H1 (cell line): Measurements from ENCODE around the gene PDZD2. TPM values are rescaled to one million over a fixed set of nuclear protein-coding genes. Genes with fewer than 3 reads are reported as not detected.
A peak's percentile ranks its signal among the peaks of the same experiment; 100 is the strongest.

Experiments
- CTCF ChIA-PET: fragments of 300-600 bp; sonication (Branson Sonifier 250); formaldehyde crosslinking; loops from one replicate; lab custom pipeline; 2021; ENCODE audit not compliant: partially characterized antibody; lab: Charles Lee
- POLR2A ChIA-PET: fragments of 300-600 bp; sonication (Branson Sonifier 250); formaldehyde crosslinking; loops from one replicate; lab custom pipeline; 2021; ENCODE audit warnings: inconsistent platforms; ENCODE audit not compliant: partially characterized antibody; lab: Charles Lee
- DNase-seq, 2 experiments: peaks; one replicate each; pipeline versions ENCODE4 v3.0.0 to v3.0.0-alpha.2; 2010 to 2022; ENCODE audit warnings: low spot score in 2 of 2, low read depth in 1 of 2, mixed read lengths in 1 of 2
- FAIRE-seq: peaks from 2 replicates; lab custom pipeline; 2011; peaks lifted over from hg19 to GRCh38; lab: Jason Lieb, UNC
- H2AFZ ChIP-seq: 2 replicates; pipeline ENCODE4 v1.8.1; 2012; ENCODE audit warnings: low read length, inconsistent platforms
- H2AK5ac ChIP-seq: 2 replicates; pipeline ENCODE4 v1.6.1; 2013; ENCODE audit warnings: low read depth, low read length
- H2BK120ac ChIP-seq: replicated peaks from 2 replicates; pipeline ENCODE3; 2013; ENCODE audit warnings: low read depth, low read length, inconsistent platforms
- H2BK12ac ChIP-seq: 2 replicates; pipeline ENCODE4 v1.6.1; 2013; ENCODE audit warnings: low read depth, low read length
- H2BK15ac ChIP-seq: 2 replicates; pipeline ENCODE4 v1.6.1; 2013; ENCODE audit warnings: low read length
- H2BK20ac ChIP-seq: 2 replicates; pipeline ENCODE4 v1.6.1; 2013; ENCODE audit warnings: low read length
- H2BK5ac ChIP-seq: 2 replicates; pipeline ENCODE4 v1.6.1; 2013; ENCODE audit warnings: low read depth, low read length
- H3K14ac ChIP-seq: 2 replicates; pipeline ENCODE4 v1.6.1; 2013; ENCODE audit warnings: inconsistent platforms; ENCODE audit not compliant: insufficient read length
- H3K18ac ChIP-seq: 2 replicates; pipeline ENCODE4 v1.6.1; 2013; ENCODE audit warnings: low read length; ENCODE audit errors: extremely low read depth
- H3K23ac ChIP-seq: 2 replicates; pipeline ENCODE4 v1.6.1; 2013; ENCODE audit warnings: inconsistent platforms; ENCODE audit not compliant: insufficient read length
- H3K23me2 ChIP-seq: 2 replicates; pipeline ENCODE4 v1.6.1; 2013; ENCODE audit warnings: low read depth, low read length
- H3K27ac ChIP-seq: 2 replicates; pipeline ENCODE4 v1.6.1; 2011; ENCODE audit warnings: low read depth, low read length, inconsistent platforms
- H3K27me3 ChIP-seq, 4 experiments: replicated peaks in 1 of 4; 1 replicate in 1 of 4; 2 replicates in 3 of 4; pipeline versions ENCODE4 v1.6.1 to v1.8.1; 2011 to 2013; ENCODE audit warnings: low read length in 3 of 4, mild to moderate bottlenecking in 3 of 4, inconsistent platforms in 2 of 4, mixed read lengths in 2 of 4, moderate library complexity in 1 of 4; ENCODE audit not compliant: control insufficient read depth in 3 of 4, insufficient read depth in 3 of 4; ENCODE audit errors: extremely low read depth in 1 of 4
- H3K36me3 ChIP-seq, 4 experiments: 2 replicates each; pipeline versions ENCODE4 v1.6.1 to v1.8.1; 2011 to 2013; ENCODE audit warnings: mild to moderate bottlenecking in 4 of 4, low read length in 3 of 4, moderate library complexity in 2 of 4, control low read depth in 1 of 4, inconsistent platforms in 1 of 4; ENCODE audit not compliant: insufficient read depth in 4 of 4, control insufficient read depth in 2 of 4
- H3K4ac ChIP-seq: replicated peaks from 2 replicates; pipeline ENCODE3; 2013; ENCODE audit warnings: low read length, low read depth, mixed read lengths, inconsistent platforms; ENCODE audit not compliant: insufficient read length
- H3K4me1 ChIP-seq, 4 experiments: replicated peaks in 1 of 4; 1 replicate in 1 of 4; 2 replicates in 3 of 4; pipeline versions ENCODE4 v1.6.1 to v1.8.1; 2011 to 2013; ENCODE audit warnings: low read length in 3 of 4, inconsistent platforms in 2 of 4, mixed read lengths in 1 of 4; ENCODE audit not compliant: insufficient read depth in 4 of 4, control insufficient read depth in 3 of 4
- H3K4me2 ChIP-seq, 2 experiments: 2 replicates each; pipeline versions ENCODE4 v1.6.1 to v1.8.1; 2011 to 2013; ENCODE audit warnings: low read depth in 2 of 2, low read length in 2 of 2, control low read depth in 1 of 2, inconsistent platforms in 1 of 2, mild to moderate bottlenecking in 1 of 2; ENCODE audit not compliant: insufficient read depth in 1 of 2
- H3K4me3 ChIP-seq, 4 experiments: fragments of 200-600, 300-600 bp in 1 of 4; sonication (generic), shearing (Covaris generic), sonication (Bioruptor Twin) in 1 of 4; 2 replicates each; pipeline versions ENCODE4 v1.5.1 to v1.8.1; 2011 to 2016; ENCODE audit warnings: low read length in 4 of 4, low read depth in 3 of 4, control low read depth in 2 of 4, inconsistent platforms in 2 of 4, mild to moderate bottlenecking in 2 of 4, mixed read lengths in 1 of 4, moderate library complexity in 1 of 4; ENCODE audit not compliant: insufficient read depth in 2 of 4; ENCODE audit errors: extremely low read depth in 1 of 4
- H3K56ac ChIP-seq: replicated peaks from 2 replicates; pipeline ENCODE3; 2013; ENCODE audit warnings: low read depth, mild to moderate bottlenecking, mixed read lengths, low read length, inconsistent platforms; ENCODE audit not compliant: insufficient read length
- H3K79me1 ChIP-seq: 2 replicates; pipeline ENCODE4 v1.6.1; 2013; ENCODE audit warnings: low read depth, low read length, control low read depth
- H3K79me2 ChIP-seq, 2 experiments: 2 replicates each; pipeline versions ENCODE4 v1.6.1 to v1.8.1; 2012 to 2013; ENCODE audit warnings: low read length in 2 of 2, mild to moderate bottlenecking in 2 of 2, inconsistent platforms in 1 of 2; ENCODE audit not compliant: insufficient read depth in 2 of 2, control insufficient read depth in 1 of 2
- H3K9ac ChIP-seq, 4 experiments: replicated peaks in 1 of 4; 1 replicate in 1 of 4; 2 replicates in 3 of 4; pipeline versions ENCODE4 v1.6.1 to v1.8.1; 2011 to 2013; ENCODE audit warnings: low read depth in 3 of 4, low read length in 3 of 4, control low read depth in 2 of 4, mild to moderate bottlenecking in 2 of 4, moderate library complexity in 2 of 4, inconsistent platforms in 1 of 4; ENCODE audit errors: extremely low read depth in 1 of 4
- H3K9me3 ChIP-seq, 2 experiments: 2 replicates each; pipeline versions ENCODE4 v1.6.1 to v1.8.1; 2012 to 2013; ENCODE audit warnings: mild to moderate bottlenecking in 2 of 2, moderate library complexity in 2 of 2, control low read depth in 1 of 2, inconsistent platforms in 1 of 2, low read depth in 1 of 2, low read length in 1 of 2, mixed read lengths in 1 of 2; ENCODE audit not compliant: insufficient read depth in 2 of 2
- H4K20me1 ChIP-seq, 2 experiments: replicated peaks in 1 of 2; 2 replicates each; pipeline versions ENCODE3 to v1.8.1; 2011 to 2013; ENCODE audit warnings: inconsistent platforms in 2 of 2, low read length in 2 of 2, mild to moderate bottlenecking in 1 of 2; ENCODE audit not compliant: insufficient read depth in 2 of 2, control insufficient read depth in 1 of 2
- H4K5ac ChIP-seq: 2 replicates; pipeline ENCODE4 v1.6.1; 2013; ENCODE audit warnings: low read length, low read depth, mixed read lengths, inconsistent platforms; ENCODE audit not compliant: insufficient read length
- H4K8ac ChIP-seq: 2 replicates; pipeline ENCODE4 v1.8.0; 2013; ENCODE audit warnings: mild to moderate bottlenecking, moderate library complexity, low read length, inconsistent platforms; ENCODE audit not compliant: insufficient read depth; ENCODE audit errors: extremely low read depth
- H4K91ac ChIP-seq: replicated peaks from 2 replicates; pipeline ENCODE3; 2013; ENCODE audit warnings: low read length, mixed read lengths, inconsistent platforms; ENCODE audit not compliant: insufficient read length
- CBX8 ChIP-seq: fragments of 300-800, 300-1000 bp; sonication (generic); IDR thresholded peaks from 2 replicates; pipeline ENCODE4 v1.7.1; 2016; ENCODE audit warnings: low read depth, low read length, borderline replicate concordance
- HDAC2 ChIP-seq, 2 experiments: fragments of 300-600 bp in 1 of 2; sonication (generic) in 1 of 2; IDR thresholded peaks; 2 replicates each; pipeline ENCODE4 v1.6.1; 2011 to 2012; ENCODE audit warnings: low read depth in 2 of 2, low read length in 2 of 2, mild to moderate bottlenecking in 2 of 2, moderate library complexity in 2 of 2, borderline replicate concordance in 1 of 2, inconsistent platforms in 1 of 2
- RNF2 ChIP-seq: fragments of 200-900, 300-1000 bp; sonication (generic); IDR thresholded peaks from 2 replicates; pipeline ENCODE4 v1.7.1; 2016; ENCODE audit warnings: borderline replicate concordance, low read depth, mild to moderate bottlenecking, antibody characterized with exemption, low read length; ENCODE audit not compliant: poor library complexity, severe bottlenecking; ENCODE audit errors: missing control alignments
- SIRT6 ChIP-seq: IDR thresholded peaks from one replicate; pipeline ENCODE4 v1.7.1; 2012; ENCODE audit warnings: low read length, inconsistent platforms
- TAF7 ChIP-seq: optimal IDR thresholded peaks from 2 replicates; pipeline ENCODE3; 2011; ENCODE audit warnings: low read depth, mild to moderate bottlenecking, inconsistent platforms, low read length, moderate library complexity, borderline replicate concordance
- TEAD4 ChIP-seq: IDR thresholded peaks from 2 replicates; pipeline ENCODE4 v1.6.1; 2012; ENCODE audit warnings: low read depth, low read length, inconsistent platforms, mixed read lengths
- WGBS, 2 experiments: shearing (Covaris generic) in 1 of 2; methylation state at CpG; one replicate each; pipeline versions ENCODE4 v1.1.6 to v1.1.7; 2013 to 2015; ENCODE audit warnings: low lambda C conversion rate in 2 of 2, mixed read lengths in 2 of 2, inconsistent platforms in 1 of 2, low coverage in 1 of 2, missing lambda C conversion rate in 1 of 2; ENCODE audit not compliant: insufficient replicate concordance in 2 of 2, insufficient coverage in 1 of 2, insufficient read length in 1 of 2; ENCODE audit errors: extremely low coverage in 1 of 2, missing lambda C conversion rate in 1 of 2; 5-methylcytosine and 5-hydroxymethylcytosine counted together
- polyA plus RNA-seq, 7 experiments: library from polyadenylated mRNA; depleted of rRNA in 3 of 7; stranded (reverse) in 5 of 7; unstranded in 2 of 7; fragments of >200 nt in 5 of 7; fragments of 200-250 nt in 2 of 7; gene quantifications; 1 replicate in 5 of 7; 2 replicates in 1 of 7; 4 replicates in 1 of 7; pipeline versions ENCODE4 v1.2.1 to v1.2.3, GENCODE V29; 2011 to 2013; ENCODE audit warnings: missing spikeins in 2 of 7, mixed read lengths in 2 of 7
- total RNA-seq: library from RNA; stranded (reverse); fragmentation: NEBNext Ultra II Directional; extraction: Animal tissue kit (Norgen Biotek cat#: 25700); gene quantifications from 2 replicates; pipeline ENCODE4 v1.2.1, GENCODE V29; 2021
- TF ChIP-seq, protein P1 (sequence below): IDR thresholded peaks from 2 replicates; pipeline ENCODE4 v1.6.1; 2011; ENCODE audit warnings: low read depth, mild to moderate bottlenecking, low read length; ENCODE audit not compliant: insufficient read depth

PDZD2 gene
- total and polyA plus RNA-seq, 2 of the 8 experiments (the other 6 are each of a cell fraction or from before 2014, with no cell fraction given): 1.2 to 6.8 TPM

DNA sequence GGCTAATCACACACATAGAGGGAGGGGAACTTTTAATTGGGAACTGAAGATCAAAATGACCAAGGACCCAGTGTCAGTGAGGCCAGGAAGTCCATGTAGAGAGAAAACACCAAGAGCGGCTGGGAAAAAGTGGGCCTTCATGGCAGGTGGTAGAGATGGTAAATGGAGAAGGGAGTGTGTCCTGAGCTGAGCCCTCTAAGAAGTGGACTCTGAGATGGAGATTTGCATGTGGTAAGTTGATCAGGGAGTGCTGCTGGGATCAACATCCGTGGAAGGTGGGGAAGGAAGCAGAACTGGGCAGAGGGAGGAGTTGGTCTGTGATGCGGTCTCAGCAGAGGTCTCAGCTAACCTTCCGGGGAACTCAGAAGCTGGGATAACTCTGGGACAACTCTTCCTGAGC, 18.9 kb upstream of the PDZD2 start:
- Histone ChIP-seq H3K9ac (0 out of 7 replicates have a peak overlapping the region, but pooled peaks of 1 of the 4 experiments have one; percentile 11), H2BK20ac (no peak overlapping the region), H3K23ac (no peak overlapping the region), H2BK15ac (0 out of 2 replicates have a peak overlapping the region, but pooled peaks have one; percentile 0), H3K9me3 (no peaks in the 10 kb centered on the region), H4K20me1 (no peaks in the 10 kb centered on the region), H3K4me1 (peaks cover 7 to 13% (median 9%) of the 10 kb centered on the region in 4 experiments), H3K14ac (no peak overlapping the region), H3K4me3 (no peak overlapping the region), H3K79me1 (no peaks in the 10 kb centered on the region), H3K23me2 (no peaks in the 10 kb centered on the region), H4K8ac (no peak overlapping the region), H4K91ac (peak overlapping the region; percentile 16), H3K4me2 (no peak overlapping the region), H3K18ac (no peak overlapping the region), H3K27ac (no peak overlapping the region), H3K36me3 (no peaks in the 10 kb centered on the region), H2BK5ac (no peak overlapping the region), H2BK120ac (no peak overlapping the region), H2AFZ (peak overlapping the region; percentile 41; the same call in 1 of the 2 replicates), H3K27me3 (no peaks in the 10 kb centered on the region), H4K5ac (no peak overlapping the region), H3K79me2 (no peaks in the 10 kb centered on the region), H3K56ac (no peak overlapping the region), H2BK12ac (peak overlapping the region; percentile 27; the same call in 1 of the 2 replicates), H2AK5ac (no peak overlapping the region), H3K4ac (no peak overlapping the region)
- DNase-seq (no peak), FAIRE-seq (no peak)
- WGBS, 2 experiments: 69% methylated on average over 4 of the region's 4 CpGs; no CpG with 5 or more reads in 1 of the 2 experiments
- ChIA-PET CTCF (interaction anchor here (0.7 to 2.5 kb wide), 7 partner anchors 10 to 204 kb away, joined by 3 to 9 read pairs (median 3); partner anchors contain the start of gene PDZD2), POLR2A (interaction anchor here (1.9 kb wide), 1 partner anchor 16 kb away, joined by 4 read pairs; no protein-coding TSS in a partner anchor)
- TF ChIP-seq RNF2 (no peak), TEAD4 (no peak), TAF7 (no peak), SIRT6 (no peak), HDAC2 (IDR thresholded peaks at IDR 0.05; ENCODE audit: borderline replicate concordance in 1 of 2, low read depth in 2 of 2, low read length in 2 of 2) (no peak), CBX8 (no peak)
- TF ChIP-seq, protein P1, sequence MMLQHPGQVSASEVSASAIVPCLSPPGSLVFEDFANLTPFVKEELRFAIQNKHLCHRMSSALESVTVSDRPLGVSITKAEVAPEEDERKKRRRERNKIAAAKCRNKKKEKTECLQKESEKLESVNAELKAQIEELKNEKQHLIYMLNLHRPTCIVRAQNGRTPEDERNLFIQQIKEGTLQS: no peak
